ENCODE data around the gene PPP2R5A. TPM values are rescaled to one million over a fixed set of nuclear protein-coding genes. Genes with fewer than 3 reads are reported as not detected.

The PPP2R5A gene
- total RNA-seq, 2 donors from 2014 or later, result 61.0 to 69.5 TPM

DNA sequence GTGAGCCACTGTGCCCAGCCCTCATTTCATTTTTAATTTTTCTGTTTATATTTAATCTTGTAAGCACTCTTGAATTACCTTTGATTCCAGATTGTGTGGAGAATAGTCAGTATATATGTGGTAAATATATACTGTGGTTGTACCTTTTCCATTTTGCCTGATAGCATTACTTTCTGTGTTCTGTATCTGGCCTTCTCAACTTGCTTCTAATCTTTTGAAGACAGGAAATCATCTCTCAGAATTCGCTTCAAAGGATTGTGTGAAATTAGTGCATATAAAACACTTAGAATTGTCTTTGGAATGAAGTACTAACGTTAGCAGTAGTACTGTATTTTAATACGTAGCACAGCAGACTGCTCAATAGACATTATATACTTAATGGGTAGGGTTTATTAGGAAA is 37.9 kb downstream of the PPP2R5A start:
- ATAC-seq (no peak), DNase-seq (no peak)
- intact Hi-C loops (cut with DNase I, micrococcal nuclease), result no loop called here

DNA sequence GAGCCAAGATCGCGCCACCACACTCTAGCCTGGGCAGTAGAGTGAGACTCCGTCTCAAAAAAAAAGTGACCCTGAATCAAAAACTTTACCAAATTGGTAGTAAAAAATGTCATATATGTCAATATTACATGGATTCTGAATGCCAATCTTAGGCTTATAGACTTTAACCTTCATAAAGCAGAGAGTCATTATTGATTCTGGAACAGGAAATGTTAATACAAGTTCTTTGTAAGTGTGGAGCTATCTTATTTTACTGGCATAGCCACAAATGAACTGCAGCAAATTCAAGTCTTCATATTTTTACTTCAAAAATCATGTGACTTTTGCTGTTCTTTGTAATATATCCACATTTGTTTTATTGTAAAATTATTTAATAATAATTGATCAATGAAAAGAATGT is 41.3 kb downstream of the PPP2R5A start:
- no peak for DNase-seq
- intact Hi-C loops (cut with DNase I, micrococcal nuclease), result no loop called here

DNA sequence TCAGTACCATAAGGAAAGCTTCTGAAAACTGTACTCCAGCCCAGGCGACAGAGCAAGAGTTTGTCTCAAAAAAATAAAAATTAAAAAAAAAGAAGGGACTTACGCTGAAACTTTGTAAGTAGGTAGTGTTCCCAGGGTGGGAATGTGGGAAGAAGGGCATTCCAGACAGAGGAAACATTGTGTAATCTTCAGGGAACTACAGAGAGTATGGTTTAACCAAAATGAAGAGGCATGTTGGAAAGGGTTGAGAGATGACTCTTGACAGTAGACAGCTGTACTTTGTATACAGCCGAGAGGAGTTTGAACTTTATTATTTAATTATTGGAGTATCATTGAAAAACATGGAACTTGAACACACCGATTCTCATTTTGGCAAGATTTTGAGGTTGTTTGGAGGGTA is 43.0 kb downstream of the PPP2R5A start:
- ATAC-seq (no peak), DNase-seq (no peak)
- intact Hi-C loops (cut with DNase I, micrococcal nuclease), result no loop called here

More for the DNA sequence above, 41.3 kb downstream of the PPP2R5A start:
- ATAC-seq, result no peak

DNA sequence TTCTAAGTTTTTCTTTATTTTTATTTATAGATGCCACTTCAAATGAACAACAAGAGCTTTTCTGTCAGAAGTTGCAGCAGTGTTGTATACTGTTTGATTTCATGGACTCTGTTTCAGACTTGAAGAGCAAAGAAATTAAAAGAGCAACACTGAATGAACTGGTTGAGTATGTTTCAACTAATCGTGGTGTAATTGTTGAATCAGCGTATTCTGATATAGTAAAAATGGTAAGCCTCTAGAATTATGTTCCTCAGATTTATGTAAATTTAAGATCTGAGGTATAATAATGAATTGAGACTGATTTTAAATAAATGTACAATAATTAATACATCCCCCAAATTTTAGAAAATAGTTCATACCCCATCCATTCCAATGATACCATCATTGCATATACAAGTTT is 43.9 kb downstream of the PPP2R5A start:
- intact Hi-C loops (cut with DNase I, micrococcal nuclease), result no loop called here
- ATAC-seq, result no peak
- no peak for DNase-seq

DNA sequence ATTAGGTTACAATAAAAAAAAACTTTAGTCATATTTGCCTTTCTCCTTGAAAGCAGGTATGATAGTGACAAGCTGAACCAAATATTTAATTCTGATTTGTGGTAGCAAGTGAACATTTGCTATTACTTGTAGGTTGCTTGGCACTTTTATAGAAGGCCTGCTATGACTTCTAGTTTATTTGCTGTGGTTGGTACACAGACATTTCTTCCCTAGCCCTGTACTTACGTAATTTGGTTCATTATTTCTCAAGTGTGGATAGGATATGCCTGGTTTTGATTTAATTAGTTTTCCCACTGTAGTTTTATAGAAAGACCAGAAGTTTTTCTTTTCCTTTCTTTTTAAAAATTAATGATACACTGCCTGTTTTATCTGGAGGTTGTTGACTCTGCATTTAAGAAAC is 55.9 kb downstream of the PPP2R5A start:
- ATAC-seq (no peak), DNase-seq (no peak)
- intact Hi-C loops (cut with DNase I, micrococcal nuclease), result no loop called here

DNA sequence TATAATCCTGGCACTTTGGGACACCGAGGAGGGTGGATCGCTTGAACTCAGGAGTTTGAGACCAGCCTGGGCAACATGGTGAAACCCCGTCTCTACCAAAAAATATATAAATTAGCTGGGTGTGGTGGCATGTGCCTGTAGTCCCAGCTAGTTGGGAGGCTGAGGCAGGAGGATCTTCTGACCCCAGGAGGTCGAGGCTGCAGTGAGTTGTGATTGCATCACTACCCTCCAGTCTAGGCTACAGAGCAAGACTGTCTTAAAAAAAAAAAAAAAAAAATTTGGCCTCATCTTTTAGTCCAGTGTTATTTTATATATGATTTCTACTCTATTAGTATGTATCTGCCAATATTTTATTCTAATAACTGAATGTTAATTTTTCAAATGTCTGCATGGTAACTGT is 59.7 kb downstream of the PPP2R5A start:
- DNase-seq (no peak), ATAC-seq (no peak)
- intact Hi-C loops (cut with DNase I, micrococcal nuclease), result no loop called here

DNA sequence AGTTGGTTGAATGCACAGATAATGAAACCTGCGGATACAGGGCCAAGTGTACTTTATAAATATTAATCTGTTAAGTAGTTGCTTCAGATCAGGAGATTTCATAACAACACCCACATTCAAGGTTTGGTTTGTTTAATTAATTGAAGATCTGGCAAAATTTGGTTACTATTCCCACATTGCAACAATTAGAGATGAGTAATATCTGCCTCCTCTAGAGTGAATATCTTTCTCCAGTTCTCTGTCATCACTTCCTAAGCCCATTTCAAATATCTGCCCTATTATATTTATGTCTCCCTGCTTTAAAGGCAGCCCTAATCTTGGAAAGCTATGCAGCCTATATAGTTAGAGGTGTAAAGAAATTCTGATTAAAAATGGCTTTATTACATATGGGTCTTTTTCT is 61.4 kb downstream of the PPP2R5A start:
- DNase-seq (no peak), ATAC-seq (no peak)
- intact Hi-C loops (cut with DNase I, micrococcal nuclease), result no loop called here

DNA sequence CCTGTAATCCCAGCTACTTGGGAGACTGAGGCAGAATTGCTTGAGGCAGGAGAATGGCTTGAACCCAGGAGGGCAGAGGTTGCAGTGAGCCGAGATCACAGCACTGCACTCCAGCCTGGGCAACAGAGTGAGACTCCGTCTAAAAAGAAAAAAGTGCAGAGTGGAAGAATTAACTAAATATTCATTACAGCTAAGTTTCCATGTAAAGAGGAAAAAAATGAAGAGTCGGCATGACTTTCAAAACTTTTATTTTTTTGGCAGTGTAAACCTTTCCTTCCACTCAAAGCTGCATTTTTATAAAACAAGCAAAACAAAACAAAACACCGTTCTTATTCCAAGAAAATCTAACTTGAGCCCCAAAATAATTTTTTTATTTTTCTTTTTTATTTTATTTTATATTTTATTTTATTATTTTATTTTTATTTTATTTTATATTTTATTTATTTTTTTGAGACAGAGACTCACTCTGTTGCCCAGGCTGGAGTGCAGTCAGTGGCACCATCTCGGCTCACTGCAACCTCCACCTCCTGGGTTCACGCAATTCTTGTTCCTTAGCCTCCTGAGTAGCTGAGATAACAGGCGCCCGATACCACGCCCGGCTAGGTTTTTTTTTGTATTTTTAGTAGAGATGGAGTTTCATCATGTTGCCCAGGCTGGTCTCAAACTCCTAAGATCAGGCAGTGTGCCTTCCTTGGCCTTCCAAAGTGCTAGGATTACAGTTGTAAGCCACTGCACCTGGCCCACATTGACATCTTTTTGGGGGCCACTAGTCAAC is 66.6 kb downstream of the PPP2R5A start:
- ATAC-seq, result no peak
- no peak for DNase-seq
- intact Hi-C loops (cut with DNase I, micrococcal nuclease), result no loop called here

DNA sequence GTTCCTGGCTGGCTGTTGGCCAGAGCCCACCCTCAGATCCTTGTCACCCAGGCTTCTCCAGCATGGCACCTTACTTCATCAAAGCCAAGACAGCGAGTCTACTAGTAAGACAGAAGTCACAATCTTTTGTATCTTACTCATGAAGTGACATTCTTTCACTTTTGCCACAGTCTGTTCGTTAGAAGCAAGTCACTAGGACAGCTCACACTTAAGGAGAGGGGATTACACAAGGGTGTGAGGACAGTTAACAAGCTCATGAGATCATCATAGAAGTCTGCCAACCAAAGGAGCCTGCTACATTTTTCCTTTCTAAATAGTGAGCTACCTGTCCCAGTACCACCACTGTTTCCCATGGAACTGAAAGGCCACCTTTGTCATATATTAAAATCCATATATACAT is 68.0 kb downstream of the PPP2R5A start:
- ATAC-seq, result no peak
- intact Hi-C loops (cut with DNase I, micrococcal nuclease), result no loop called here
- DNase-seq, result no peak

DNA sequence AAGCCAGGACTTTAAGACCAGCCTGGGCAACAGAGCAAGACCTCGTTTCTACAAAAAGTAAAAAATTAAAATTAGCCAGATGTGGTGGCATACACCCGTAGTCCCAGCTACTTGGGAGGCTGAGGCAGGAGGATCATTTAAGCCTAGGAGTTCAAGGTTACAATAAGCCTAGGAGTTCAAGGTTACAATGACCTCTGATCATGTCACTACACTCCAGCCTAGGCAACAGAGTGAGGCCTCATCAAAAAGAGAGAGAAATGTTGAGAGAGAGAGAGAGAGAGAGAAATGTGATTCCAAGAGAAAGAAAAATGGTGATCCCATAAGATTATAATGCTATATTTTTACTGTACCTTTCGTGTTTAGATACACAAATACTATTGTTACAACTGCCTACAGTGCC is 69.3 kb downstream of the PPP2R5A start:
- no peak for DNase-seq
- intact Hi-C loops (cut with DNase I, micrococcal nuclease), result no loop called here
- no peak for ATAC-seq

DNA sequence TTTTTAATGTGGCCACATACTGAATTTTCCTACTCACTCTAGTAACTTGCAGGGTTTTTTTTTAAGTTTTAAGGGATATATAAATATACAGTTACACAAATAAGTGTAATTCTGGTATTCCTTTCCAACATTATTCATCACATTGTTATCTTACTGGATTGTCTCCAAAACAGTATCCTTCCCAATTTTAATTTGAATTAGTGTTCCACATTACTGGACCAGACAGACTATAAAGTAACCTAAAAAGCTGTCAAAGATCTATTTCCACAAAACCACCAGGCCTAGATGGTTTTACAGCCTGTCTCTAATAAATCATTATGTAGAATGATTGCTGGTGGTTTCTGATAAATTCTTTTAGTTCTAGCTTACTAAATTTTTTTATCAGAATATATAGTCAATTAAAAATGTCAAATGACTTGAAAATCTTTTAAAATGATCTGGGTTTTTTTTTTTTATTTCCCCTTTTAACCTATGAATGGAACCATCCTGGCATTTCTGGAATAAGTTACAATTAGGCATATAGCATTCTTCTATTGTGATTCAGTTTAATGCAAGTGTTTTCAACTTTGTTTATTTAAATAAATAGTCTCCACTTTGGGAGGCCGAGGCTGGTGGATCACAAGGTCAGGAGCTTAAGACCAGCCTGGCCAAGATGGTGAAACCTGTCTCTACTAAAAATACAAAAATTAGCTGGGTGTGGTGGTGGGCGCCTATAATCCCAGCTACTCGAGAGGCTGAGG is 70.2 kb downstream of the PPP2R5A start:
- intact Hi-C loops (cut with DNase I, micrococcal nuclease), result no loop called here
- ATAC-seq (no peak), DNase-seq (no peak)

DNA sequence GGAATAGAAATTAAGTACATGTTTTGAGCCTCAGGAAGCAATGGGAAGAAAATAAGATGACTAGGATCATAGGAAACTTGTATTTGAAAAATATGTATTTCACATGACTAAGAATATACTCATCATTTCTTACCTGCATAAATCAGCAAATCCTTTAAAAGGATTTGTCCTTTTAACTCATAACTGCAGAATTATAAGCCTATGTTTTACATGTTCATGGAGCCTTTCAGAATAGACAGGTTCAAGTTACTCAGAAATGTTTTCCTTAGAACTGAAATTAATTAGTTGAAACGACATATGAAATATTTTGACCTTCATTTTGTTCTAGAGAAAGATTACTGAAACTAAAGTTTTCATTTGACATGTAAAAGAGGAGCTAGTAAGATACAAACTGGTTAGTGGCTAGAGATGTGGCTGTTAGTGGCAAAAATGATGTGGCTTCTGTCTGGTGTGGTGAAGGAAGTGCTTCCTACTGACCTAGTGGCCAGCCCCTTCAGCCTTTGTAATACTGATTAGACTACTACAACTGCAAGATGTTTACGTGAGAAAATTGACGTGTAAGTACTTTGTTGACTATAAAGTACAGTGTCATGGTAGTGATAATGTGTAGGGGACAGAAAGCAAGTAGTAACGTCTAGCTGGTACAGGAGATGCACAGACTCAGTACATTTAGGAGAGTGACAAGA is 74.7 kb downstream of the PPP2R5A start:
- ATAC-seq, result peak; percentile 22
- no peak for DNase-seq
- intact Hi-C loops (cut with DNase I, micrococcal nuclease), result no loop called here

DNA sequence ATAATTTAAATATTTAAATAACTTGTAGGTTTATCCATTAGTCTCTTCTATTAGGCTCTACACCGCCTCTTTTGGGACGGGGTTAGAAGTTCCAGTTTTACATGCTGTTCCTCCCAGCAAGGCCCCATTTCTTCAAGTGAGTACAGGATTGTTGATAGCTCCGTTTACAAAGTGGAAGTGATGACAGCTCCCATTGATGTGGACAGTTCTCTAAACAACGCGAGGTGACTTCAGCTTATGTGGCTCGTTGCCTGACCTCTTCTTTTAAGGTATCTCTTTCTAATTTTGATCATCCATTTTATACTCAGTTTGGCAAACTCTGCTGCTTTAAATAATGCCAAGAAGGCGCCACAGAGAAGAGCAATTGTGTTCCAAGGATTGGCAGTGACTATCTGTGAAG is 79.8 kb downstream of the PPP2R5A start:
- intact Hi-C loops (cut with DNase I, micrococcal nuclease), result loop anchor here in 1 of 2 donors (5.0 kb wide), 1 partner anchor 293 kb away; no protein-coding TSS in a partner anchor
- DNase-seq (no peak), ATAC-seq (no peak)

DNA sequence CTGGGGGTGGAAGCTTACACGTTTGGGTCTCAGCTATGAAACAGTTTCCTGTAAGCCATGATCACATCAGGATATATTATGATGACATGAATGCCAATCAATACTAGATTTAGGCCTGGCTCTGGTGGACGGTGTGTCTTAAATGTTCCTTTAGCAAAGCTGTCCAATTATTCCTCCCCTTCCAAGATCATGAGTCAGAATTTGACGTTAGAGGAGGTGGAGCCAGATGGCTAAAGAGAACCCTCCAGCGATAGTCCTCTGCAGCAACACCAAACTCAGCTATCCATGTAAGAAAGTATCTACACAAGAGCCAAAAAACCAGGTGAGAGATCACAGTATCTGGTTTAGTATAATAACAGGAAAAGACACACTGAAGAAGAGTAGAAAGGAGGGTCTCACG is 81.7 kb downstream of the PPP2R5A start:
- ATAC-seq (peak; percentile 6), DNase-seq (no peak)
- intact Hi-C loops (cut with DNase I, micrococcal nuclease), result loop anchor here in 1 of 2 donors (5.0 kb wide), 1 partner anchor 295 kb away; no protein-coding TSS in a partner anchor

DNA sequence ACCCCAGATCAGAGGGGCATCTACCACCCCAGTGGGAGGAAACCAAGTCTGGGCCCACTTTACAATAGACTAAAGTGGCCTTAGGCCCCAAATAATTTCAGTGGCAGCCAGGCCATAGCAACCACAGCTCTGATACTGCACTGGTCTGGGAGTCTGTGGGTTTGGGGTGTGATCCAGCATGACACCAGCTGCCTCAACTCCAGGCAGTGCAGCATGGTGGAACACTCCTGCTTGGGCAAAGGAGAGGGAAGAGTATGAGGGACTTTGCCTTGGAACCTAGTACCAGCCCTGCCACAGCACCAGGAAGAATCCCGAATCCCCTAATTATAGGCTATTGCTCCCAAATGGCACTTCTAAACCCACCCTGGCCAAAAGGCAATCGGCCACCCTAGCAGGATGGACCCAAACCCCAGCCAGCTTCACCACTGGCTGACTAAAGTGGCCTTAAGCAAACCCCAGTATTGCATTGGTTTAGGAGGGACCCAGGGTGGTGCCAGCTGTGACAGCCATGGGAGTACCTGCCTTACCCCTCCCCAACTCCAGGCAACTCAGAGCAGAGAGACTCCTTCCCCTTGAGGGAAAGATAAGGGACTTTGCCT is 82.4 kb downstream of the PPP2R5A start:
- intact Hi-C loops (cut with DNase I, micrococcal nuclease), result loop anchor here in 1 of 2 donors (5.0 kb wide), 1 partner anchor 295 kb away; no protein-coding TSS in a partner anchor
- DNase-seq, result no peak
- ATAC-seq, result peak; percentile 25

DNA sequence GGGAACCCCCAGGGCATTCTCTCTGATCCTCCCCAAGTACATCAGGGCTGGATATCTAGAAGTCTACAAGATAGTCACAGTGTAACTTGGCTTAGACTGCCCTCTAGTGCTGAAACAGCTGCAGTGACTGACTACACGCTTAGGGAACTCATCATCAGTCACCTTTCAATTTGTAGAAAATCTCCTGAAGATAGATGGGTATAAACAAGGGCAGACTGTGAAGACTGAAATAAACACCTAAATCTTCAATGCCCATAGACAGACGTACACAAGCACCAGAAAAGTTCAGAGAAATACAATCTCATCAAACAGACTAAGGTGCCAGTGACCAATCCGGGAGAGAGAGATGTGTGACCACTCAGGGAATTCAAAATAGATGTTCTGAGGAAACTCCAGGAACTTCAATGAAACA is 82.9 kb downstream of the PPP2R5A start:
- ATAC-seq (peak; percentile 95), DNase-seq (peak in 1 of 2 donors; percentile 37)
- intact Hi-C loops (cut with DNase I, micrococcal nuclease), result loop anchor here in 1 of 2 donors (5.0 kb wide), 1 partner anchor 296 kb away; no protein-coding TSS in a partner anchor

DNA sequence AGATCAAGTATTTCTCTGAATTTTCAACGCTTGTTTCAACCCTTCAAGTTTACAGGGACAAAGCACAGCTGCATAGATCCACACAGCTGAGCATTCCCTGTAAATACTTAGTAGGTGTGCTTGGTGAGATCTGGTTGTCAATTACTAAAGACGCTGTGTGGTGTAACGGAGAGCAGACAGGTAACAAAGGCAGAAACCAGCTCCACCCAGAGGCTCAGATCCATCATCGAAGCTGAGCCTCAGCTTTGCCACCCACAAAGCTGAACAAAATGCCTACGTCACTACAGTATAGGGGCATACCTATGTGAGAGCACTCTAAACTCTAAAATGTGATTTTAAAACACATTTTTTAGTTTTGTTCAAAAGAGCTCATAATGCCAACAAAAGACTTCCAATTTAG is 90.8 kb downstream of the PPP2R5A start:
- DNase-seq (no peak), ATAC-seq (no peak)
- intact Hi-C loops (cut with DNase I, micrococcal nuclease), result loop anchor here in 1 of 2 donors (10.0 kb wide), 1 partner anchor 79 kb away; no protein-coding TSS in a partner anchor

DNA sequence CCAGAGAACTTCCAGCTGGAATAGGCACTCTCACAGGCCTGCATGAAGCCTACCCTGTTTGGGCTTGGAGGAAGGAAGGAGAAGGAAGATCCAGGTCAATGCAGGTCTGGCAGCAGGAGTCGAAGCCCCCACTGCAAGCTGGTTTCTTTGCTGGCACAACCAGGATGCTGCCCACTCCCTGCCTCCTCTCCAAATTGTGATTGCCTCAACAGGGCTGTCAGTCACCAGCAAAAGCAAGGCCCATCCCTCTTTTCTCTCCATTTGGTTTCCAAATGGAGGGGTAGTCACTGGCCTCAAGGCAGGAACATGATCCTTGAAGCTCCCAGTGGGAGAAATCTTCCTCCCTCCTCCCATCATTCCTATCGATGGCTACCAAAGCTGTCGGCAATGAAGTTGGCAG is 92.4 kb downstream of the PPP2R5A start:
- ATAC-seq (no peak), DNase-seq (no peak)
- intact Hi-C loops (cut with DNase I, micrococcal nuclease), result loop anchor here in 1 of 2 donors (10.0 kb wide), 1 partner anchor 77 kb away; no protein-coding TSS in a partner anchor

DNA sequence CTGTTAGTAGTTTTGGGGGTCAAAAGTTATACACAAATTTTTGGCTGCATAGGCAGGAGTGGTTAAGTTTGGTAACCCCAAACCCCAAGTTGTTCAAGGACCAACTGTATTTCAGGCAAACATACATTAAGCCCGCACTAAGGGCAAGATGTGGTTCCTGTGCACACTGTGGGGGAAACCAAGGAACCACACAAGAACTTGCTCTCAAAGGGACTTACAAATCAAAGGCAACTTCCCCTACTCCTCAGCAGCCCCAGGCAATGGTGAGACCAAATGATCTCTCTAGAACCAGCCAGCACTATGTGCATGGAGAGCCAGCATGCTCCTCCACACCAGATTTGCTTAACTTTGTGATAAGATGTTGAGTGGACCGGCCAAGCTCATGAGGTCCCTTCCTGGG is 94.2 kb downstream of the PPP2R5A start:
- DNase-seq (no peak), ATAC-seq (no peak)
- intact Hi-C loops (cut with DNase I, micrococcal nuclease), result loop anchor here in 1 of 2 donors (10.0 kb wide), 1 partner anchor 75 kb away; no protein-coding TSS in a partner anchor

All from left colon (tissue), 2 donors.